ENCODE results near the gene PRKAB1.
A peak's percentile ranks its signal among the peaks of the same experiment; 100 is the strongest.

The PRKAB1 gene

DNA sequence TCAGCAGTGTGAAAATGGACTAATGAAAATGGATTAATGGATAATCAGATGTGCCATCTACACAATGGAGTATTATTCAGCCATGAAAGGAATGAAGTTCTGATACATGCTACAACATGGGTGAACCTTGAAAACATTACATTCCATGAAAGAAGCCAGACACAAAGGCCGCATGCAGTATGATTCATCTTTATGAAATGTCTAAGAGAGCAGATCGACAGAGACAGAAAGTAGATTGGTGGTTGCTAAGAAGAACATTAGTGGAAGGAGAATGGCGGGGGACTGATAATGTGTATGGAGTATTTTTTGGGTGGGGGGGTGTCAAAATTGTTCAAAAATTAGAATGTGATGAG is 47.3 kb downstream of the PRKAB1 start:
- TF ChIP-seq, protein P1, sequence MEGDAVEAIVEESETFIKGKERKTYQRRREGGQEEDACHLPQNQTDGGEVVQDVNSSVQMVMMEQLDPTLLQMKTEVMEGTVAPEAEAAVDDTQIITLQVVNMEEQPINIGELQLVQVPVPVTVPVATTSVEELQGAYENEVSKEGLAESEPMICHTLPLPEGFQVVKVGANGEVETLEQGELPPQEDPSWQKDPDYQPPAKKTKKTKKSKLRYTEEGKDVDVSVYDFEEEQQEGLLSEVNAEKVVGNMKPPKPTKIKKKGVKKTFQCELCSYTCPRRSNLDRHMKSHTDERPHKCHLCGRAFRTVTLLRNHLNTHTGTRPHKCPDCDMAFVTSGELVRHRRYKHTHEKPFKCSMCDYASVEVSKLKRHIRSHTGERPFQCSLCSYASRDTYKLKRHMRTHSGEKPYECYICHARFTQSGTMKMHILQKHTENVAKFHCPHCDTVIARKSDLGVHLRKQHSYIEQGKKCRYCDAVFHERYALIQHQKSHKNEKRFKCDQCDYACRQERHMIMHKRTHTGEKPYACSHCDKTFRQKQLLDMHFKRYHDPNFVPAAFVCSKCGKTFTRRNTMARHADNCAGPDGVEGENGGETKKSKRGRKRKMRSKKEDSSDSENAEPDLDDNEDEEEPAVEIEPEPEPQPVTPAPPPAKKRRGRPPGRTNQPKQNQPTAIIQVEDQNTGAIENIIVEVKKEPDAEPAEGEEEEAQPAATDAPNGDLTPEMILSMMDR (IDR thresholded peaks at IDR 0.05; ENCODE audit: control insufficient read depth, extremely low read depth, insufficient read depth) = no peak
- H3K4me3 ChIP-seq (ENCODE audit: low read depth, low read length) = no peak overlapping the region

GRCh38 chr12:119718141-119718540 is 50.2 kb downstream of the PRKAB1 start:
- no peak for DNase-seq (ENCODE audit: low read depth)
- TF ChIP-seq, protein P1 (IDR thresholded peaks at IDR 0.05; ENCODE audit: control insufficient read depth, extremely low read depth, insufficient read depth) = no peak
- H3K4me3 ChIP-seq (ENCODE audit: low read depth, low read length) = no peak overlapping the region

More for the DNA sequence above, 47.3 kb downstream of the PRKAB1 start:
- no peak for DNase-seq (ENCODE audit: low read depth)

DNA sequence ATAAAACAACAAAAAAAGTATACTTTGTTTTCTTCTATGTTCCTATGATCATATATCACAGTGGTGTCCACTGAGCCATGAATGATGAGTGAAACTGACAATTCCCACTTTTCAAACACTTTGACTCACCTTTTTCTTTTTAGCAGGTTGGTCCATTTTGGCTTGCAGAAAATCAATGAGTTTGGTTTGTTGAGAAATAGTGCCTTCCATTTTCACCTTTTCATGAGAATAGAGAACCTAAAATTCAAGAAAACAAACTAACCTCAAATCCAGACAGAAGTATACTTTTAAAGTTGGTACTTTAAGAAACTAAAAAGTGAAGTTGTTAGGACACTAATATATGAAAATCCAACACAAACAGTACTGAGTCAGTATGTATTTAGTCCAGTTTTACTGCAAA is 52.4 kb downstream of the PRKAB1 start:
- no peak for DNase-seq (ENCODE audit: low read depth)
- H3K4me3 ChIP-seq (ENCODE audit: low read depth, low read length) = no peak overlapping the region
- TF ChIP-seq, protein P1 (IDR thresholded peaks at IDR 0.05; ENCODE audit: control insufficient read depth, extremely low read depth, insufficient read depth) = no peak

- no peak overlapping the region for H3K4me3 ChIP-seq (ENCODE audit: low read depth, low read length)
- TF ChIP-seq, protein P1 (IDR thresholded peaks at IDR 0.05; ENCODE audit: control insufficient read depth, extremely low read depth, insufficient read depth) = no peak
- DNase-seq (ENCODE audit: low read depth) = no peak
Observed at GRCh38 chr12:119721306-119721705, 53.4 kb downstream of the PRKAB1 start.

DNA sequence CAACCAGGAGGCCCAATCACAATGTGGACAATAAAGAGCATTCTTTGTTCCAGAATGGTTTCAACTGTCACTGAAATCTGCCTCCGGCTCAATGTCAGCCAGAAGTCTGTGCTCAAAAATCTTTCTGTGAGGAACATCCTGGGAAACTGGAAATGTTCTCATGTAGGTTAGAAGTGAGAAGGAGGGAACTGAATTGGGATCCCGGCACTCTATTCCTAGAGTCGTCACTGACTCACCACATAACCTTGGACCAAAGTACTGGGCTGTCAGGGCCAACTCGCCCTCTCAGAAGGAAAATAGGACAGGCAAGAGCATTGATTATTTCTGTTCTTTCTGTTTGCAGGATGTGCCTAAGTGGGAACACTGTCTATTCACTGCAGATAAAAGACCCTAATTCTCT is 57.6 kb downstream of the PRKAB1 start:
- TF ChIP-seq, protein P1 (IDR thresholded peaks at IDR 0.05; ENCODE audit: control insufficient read depth, extremely low read depth, insufficient read depth) = no peak
- DNase-seq (ENCODE audit: low read depth) = no peak

GRCh38 chr12:119727600-119728443 is 59.9 kb downstream of the PRKAB1 start:
- no peak overlapping the region for H3K4me3 ChIP-seq (ENCODE audit: low read depth, low read length)
- TF ChIP-seq, protein P1 (IDR thresholded peaks at IDR 0.05; ENCODE audit: control insufficient read depth, extremely low read depth, insufficient read depth) = no peak
- DNase-seq (ENCODE audit: low read depth) = no peak

More for the DNA sequence above, 57.6 kb downstream of the PRKAB1 start:
- H3K4me3 ChIP-seq (ENCODE audit: low read depth, low read length) = no peak overlapping the region

DNA sequence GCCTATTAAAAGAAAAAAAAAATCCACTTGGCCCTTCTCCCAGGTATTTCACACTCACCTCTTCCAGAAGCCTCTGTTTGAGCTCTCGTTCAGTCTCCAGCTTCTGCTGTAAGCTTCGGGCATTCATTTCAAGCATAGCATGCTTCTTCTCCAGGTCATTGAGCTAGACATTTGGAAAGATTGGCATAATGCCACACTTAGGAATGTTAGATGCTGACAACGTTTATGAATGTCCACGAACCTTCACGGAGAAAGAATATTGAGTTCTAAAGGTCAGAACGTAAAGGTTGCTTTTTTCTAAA is 60.5 kb downstream of the PRKAB1 start:
- no peak overlapping the region for H3K4me3 ChIP-seq (ENCODE audit: low read depth, low read length)
- DNase-seq (ENCODE audit: low read depth) = peak; percentile 27
- TF ChIP-seq, protein P1 (IDR thresholded peaks at IDR 0.05; ENCODE audit: control insufficient read depth, extremely low read depth, insufficient read depth) = no peak

All from LNCaP clone FGC (cell line).